ENCODE results near the gene L3MBTL4.

Gene L3MBTL4

GRCh38 chr18:5944448-5944847 is 470.3 kb downstream of the L3MBTL4 start:
- no peak for DNase-seq

GRCh38 chr18:5943514-5943913 is 471.2 kb downstream of the L3MBTL4 start:
- no peak for DNase-seq

GRCh38 chr18:5942591-5942990 is 472.1 kb downstream of the L3MBTL4 start:
- no peak for DNase-seq

- no peak for DNase-seq
Observed at GRCh38 chr18:5941890-5942289, 472.8 kb downstream of the L3MBTL4 start.

- no peak for DNase-seq
Observed at GRCh38 chr18:5939801-5940667, 474.7 kb downstream of the L3MBTL4 start.

- DNase-seq: no peak
Observed at GRCh38 chr18:5937795-5938194, 476.9 kb downstream of the L3MBTL4 start.

GRCh38 chr18:5937121-5937520 is 477.6 kb downstream of the L3MBTL4 start:
- DNase-seq: no peak

GRCh38 chr18:5930789-5931188 is 483.9 kb downstream of the L3MBTL4 start:
- DNase-seq: no peak

GRCh38 chr18:5918205-5918858 is 496.4 kb downstream of the L3MBTL4 start:
- no peak for DNase-seq

- no peak for DNase-seq
Observed at GRCh38 chr18:5914951-5915350, 499.8 kb downstream of the L3MBTL4 start.

GRCh38 chr18:5914016-5914415 is 500.7 kb downstream of the L3MBTL4 start:
- no peak for DNase-seq

- no peak for DNase-seq
Observed at GRCh38 chr18:5912566-5912965, 502.1 kb downstream of the L3MBTL4 start.

GRCh38 chr18:5909125-5909524 is 505.6 kb downstream of the L3MBTL4 start:
- DNase-seq: no peak

All from amniotic stem cell (primary cell).